HepG2 (cell line): ENCODE data around the gene EMP2. TPM values are rescaled to one million over a fixed set of nuclear protein-coding genes. Genes with fewer than 3 reads are reported as not detected.

ENCODE experiments used
- ASH2L ChIP-seq: fragments of 300-600, 200-600 bp; sonication (generic); IDR thresholded peaks from 2 replicates; pipeline ENCODE4 v1.7.0; 2017; ENCODE audit warnings: low read depth, mild to moderate bottlenecking, moderate library complexity, mixed read lengths, low read length; ENCODE audit not compliant: insufficient read length
- BORCS8-MEF2B ChIP-seq: sonication (generic); formaldehyde crosslinking; IDR thresholded peaks from 2 replicates; pipeline ENCODE4 v1.8.0; 2022; ENCODE audit warnings: mild to moderate bottlenecking, missing genetic modification reagents
- EP300 ChIP-seq, 3 experiments: sonication (generic) in 1 of 3; formaldehyde crosslinking in 1 of 3; IDR thresholded peaks; 2 replicates each; pipeline versions ENCODE4 v1.5.1 to v1.6.1; 2011 to 2020; ENCODE audit warnings: low read depth in 2 of 3, low read length in 2 of 3, borderline replicate concordance in 1 of 3, improper control_type of control experiment in 1 of 3, mild to moderate bottlenecking in 1 of 3, missing genetic modification reagents in 1 of 3, moderate library complexity in 1 of 3
- ESRRA ChIP-seq: sonication (generic); formaldehyde crosslinking; IDR thresholded peaks from 2 replicates; pipeline ENCODE4 v1.5.1; 2020; ENCODE audit warnings: mild to moderate bottlenecking, low read depth, missing genetic modification reagents
- HMG20B ChIP-seq: conservative IDR thresholded peaks from 2 replicates; pipeline ENCODE4 v1.6.1; 2016; ENCODE audit warnings: missing genetic modification reagents, missing compliant biosample characterization
- JUN ChIP-seq: sonication (generic); formaldehyde crosslinking; IDR thresholded peaks from 2 replicates; pipeline ENCODE4 v1.4.0; 2020; ENCODE audit warnings: mild to moderate bottlenecking, missing genetic modification reagents
- KLF6 ChIP-seq: IDR thresholded peaks from 2 replicates; pipeline ENCODE4 v1.8.0; 2016; ENCODE audit warnings: missing biosample characterization, missing genetic modification reagents
- MAFK ChIP-seq, 2 experiments: IDR thresholded peaks in 1 of 2; conservative IDR thresholded peaks in 1 of 2; 2 replicates each; pipeline ENCODE4 v1.6.1; 2011; ENCODE audit warnings: improper control_type of control experiment in 2 of 2, low read length in 2 of 2
- RARA ChIP-seq: IDR thresholded peaks from 2 replicates; pipeline ENCODE4 v1.6.1; 2016; ENCODE audit warnings: missing genetic modification reagents, missing compliant biosample characterization
- TEAD3 ChIP-seq: optimal IDR thresholded peaks from 2 replicates; pipeline ENCODE3; 2016; ENCODE audit warnings: borderline replicate concordance
- ZNF121 ChIP-seq: sonication (generic); formaldehyde crosslinking; IDR thresholded peaks from 2 replicates; pipeline ENCODE4 v1.5.0; 2020; ENCODE audit warnings: mild to moderate bottlenecking, missing genetic modification reagents
- ZNF335 ChIP-seq: sonication (generic); formaldehyde crosslinking; IDR thresholded peaks from 2 replicates; pipeline ENCODE4 v1.4.0; 2020; ENCODE audit warnings: missing genetic modification reagents
- ZNF703 ChIP-seq: sonication (generic); formaldehyde crosslinking; IDR thresholded peaks from 2 replicates; pipeline ENCODE4 v1.5.1; 2020; ENCODE audit warnings: missing genetic modification reagents, mild to moderate bottlenecking, moderate library complexity, borderline replicate concordance
- ZNF792 ChIP-seq: IDR thresholded peaks from 2 replicates; pipeline ENCODE4 v1.6.1; 2016
- polyA plus RNA-seq, 8 experiments: library from polyadenylated mRNA; depleted of rRNA in 3 of 8; stranded (reverse) in 7 of 8; unstranded in 1 of 8; fragments of >200 nt; fragmentation: Illumina TruSeq in 4 of 8; extraction: Trizol in 4 of 8; gene quantifications; 2 replicates each; pipeline versions ENCODE4 v1.2.1 to v1.2.3, GENCODE V29; 2011 to 2016; ENCODE audit warnings: low read depth in 4 of 8, missing spikeins in 1 of 8, mixed read lengths in 1 of 8; ENCODE audit not compliant: insufficient read depth in 1 of 8
- total RNA-seq, 5 experiments: library from RNA; depleted of rRNA; stranded (reverse); fragments of >200 nt; fragmentation: Illumina TruSeq; extraction: Trizol; gene quantifications; 2 replicates each; pipeline ENCODE4 v1.2.3, GENCODE V29; 2016; ENCODE audit warnings: low read depth in 1 of 5
- TF ChIP-seq, protein P1 (sequence below), 2 experiments: sonication (generic) in 1 of 2; formaldehyde crosslinking in 1 of 2; IDR thresholded peaks; 2 replicates each; pipeline versions ENCODE4 v1.4.0 to v1.6.1; 2016 to 2020; ENCODE audit warnings: borderline replicate concordance in 1 of 2, low read depth in 1 of 2, mild to moderate bottlenecking in 1 of 2, missing genetic modification reagents in 1 of 2

EMP2 gene
- total and polyA plus RNA-seq, 2 of the 13 experiments (the other 11 are each of a cell fraction or from before 2014, with no cell fraction given): 24.6 to 91.2 TPM

DNA sequence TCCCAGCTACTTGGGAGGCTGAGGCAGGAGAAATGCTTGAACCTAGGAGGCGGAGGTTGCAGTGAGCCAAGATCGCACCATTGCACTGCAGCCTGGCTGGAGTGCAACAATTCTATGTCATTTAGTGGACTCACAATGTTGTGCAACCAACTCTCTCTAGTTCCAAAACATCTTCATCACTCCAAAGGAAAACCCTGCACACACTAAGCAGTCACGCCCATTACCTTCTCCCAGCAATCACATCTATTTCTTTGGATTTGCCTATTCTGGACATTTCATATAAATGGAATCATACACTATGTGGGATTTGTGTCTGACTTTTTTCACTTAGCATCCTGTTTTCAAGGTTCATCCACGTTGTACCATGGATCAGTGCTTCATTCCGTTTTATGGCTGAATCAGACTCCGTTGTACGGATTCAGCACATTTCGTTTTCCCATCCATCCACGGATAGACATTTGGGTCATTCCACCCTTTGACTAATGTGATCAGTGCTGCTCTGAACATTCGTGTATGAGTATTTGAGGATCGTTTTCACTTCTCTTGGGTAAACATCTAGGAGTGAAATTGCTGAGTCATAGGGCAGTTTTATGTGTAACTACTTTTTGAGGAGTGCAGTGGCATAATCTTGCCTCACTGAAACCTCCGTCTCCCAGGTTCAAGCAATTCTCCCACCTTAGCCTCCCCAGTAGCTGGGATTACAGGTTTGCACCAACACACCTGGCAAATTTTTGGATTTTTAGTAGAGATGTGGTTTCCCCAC lies 45.4 kb upstream of the EMP2 start (continued):
- TF ChIP-seq, protein P1, sequence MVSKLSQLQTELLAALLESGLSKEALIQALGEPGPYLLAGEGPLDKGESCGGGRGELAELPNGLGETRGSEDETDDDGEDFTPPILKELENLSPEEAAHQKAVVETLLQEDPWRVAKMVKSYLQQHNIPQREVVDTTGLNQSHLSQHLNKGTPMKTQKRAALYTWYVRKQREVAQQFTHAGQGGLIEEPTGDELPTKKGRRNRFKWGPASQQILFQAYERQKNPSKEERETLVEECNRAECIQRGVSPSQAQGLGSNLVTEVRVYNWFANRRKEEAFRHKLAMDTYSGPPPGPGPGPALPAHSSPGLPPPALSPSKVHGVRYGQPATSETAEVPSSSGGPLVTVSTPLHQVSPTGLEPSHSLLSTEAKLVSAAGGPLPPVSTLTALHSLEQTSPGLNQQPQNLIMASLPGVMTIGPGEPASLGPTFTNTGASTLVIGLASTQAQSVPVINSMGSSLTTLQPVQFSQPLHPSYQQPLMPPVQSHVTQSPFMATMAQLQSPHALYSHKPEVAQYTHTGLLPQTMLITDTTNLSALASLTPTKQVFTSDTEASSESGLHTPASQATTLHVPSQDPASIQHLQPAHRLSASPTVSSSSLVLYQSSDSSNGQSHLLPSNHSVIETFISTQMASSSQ (IDR thresholded peaks at IDR 0.05; ENCODE audit: low read depth): no peak; the same call in 1 of the 2 replicates
- TF ChIP-seq, protein P1 (CRISPR knock-in tag; IDR thresholded peaks at IDR 0.05; ENCODE audit: borderline replicate concordance): peak; percentile 29; the same call in 1 of the 2 replicates
- TF ChIP-seq JUN (CRISPR knock-in tag) (no peak), BORCS8-MEF2B (CRISPR knock-in tag) (no peak), ASH2L (no peak), ESRRA (CRISPR knock-in tag) (no peak), ZNF335 (CRISPR knock-in tag) (0 out of 2 replicates have a peak, but pooled peaks have one; percentile 18), ZNF792 (CRISPR knock-in tag) (peak; percentile 24; the same call in 1 of the 2 replicates), ZNF703 (no peak), EP300 (IDR thresholded peaks at IDR 0.05; ENCODE audit: low read depth in 2 of 2, low read length in 2 of 2) (peak in 1 of 2 experiments; percentile 68; a peak in 2 of 4 replicates), EP300 (CRISPR knock-in tag; IDR thresholded peaks at IDR 0.05; ENCODE audit: borderline replicate concordance) (no peak), TEAD3 (CRISPR knock-in tag) (peak; percentile 71), HMG20B (CRISPR knock-in tag) (no peak), RARA (CRISPR knock-in tag) (peak; percentile 45), MAFK (conservative IDR thresholded peaks at IDR 0.05 in 1 of 2, IDR thresholded peaks at IDR 0.05 in 1 of 2; ENCODE audit: low read length in 2 of 2) (peak; percentile 98 to 99), KLF6 (CRISPR knock-in tag) (peak; percentile 51; the same call in 1 of the 2 replicates), ZNF121 (CRISPR knock-in tag) (no peak)
